ENCODE results near the gene PTPRB.

PTPRB gene

GRCh38 chr12:70645494-70646317 lies 8.5 kb upstream of the PTPRB start:
- DNase-seq: no peak
- H3K9ac ChIP-seq (ENCODE audit: low read depth, low read length): no peak overlapping the region

GRCh38 chr12:70644861-70645260 lies 7.6 kb upstream of the PTPRB start:
- no peak for TF ChIP-seq EZH2 (IDR thresholded peaks at IDR 0.05; ENCODE audit: borderline replicate concordance, low read depth, low read length, severe bottlenecking)
- no peak for TF ChIP-seq CTCF (IDR thresholded peaks at IDR 0.05; ENCODE audit: borderline replicate concordance, extremely low read depth, low read length, poor library complexity, severe bottlenecking)
- Histone ChIP-seq H3K4me2 (ENCODE audit: insufficient read depth, low read length) (no peak overlapping the region), H4K20me1 (ENCODE audit: insufficient read depth, low read length) (no peaks in the 10 kb centered on the region), H3K9me3 (ENCODE audit: insufficient read depth, low read length, severe bottlenecking) (no peaks in the 10 kb centered on the region), H3K27me3 (ENCODE audit: insufficient read depth, low read length, poor library complexity) (no peaks in the 10 kb centered on the region), H3K79me2 (ENCODE audit: insufficient read depth, low read length) (no peaks in the 10 kb centered on the region), H2AFZ (ENCODE audit: low read depth, low read length) (no peak overlapping the region), H3K4me1 (ENCODE audit: insufficient read depth, low read length) (no peaks in the 10 kb centered on the region), H3K9ac (ENCODE audit: low read depth, low read length) (no peak overlapping the region), H3K27ac (ENCODE audit: low read length) (no peak overlapping the region), H3K4me3 (ENCODE audit: low read depth in 1 of 2, low read length in 2 of 2) (no peak overlapping the region), H3K36me3 (ENCODE audit: insufficient read depth, low read length) (no peaks in the 10 kb centered on the region)
- DNase-seq (no peak), ATAC-seq (ENCODE audit: insufficient read depth, low read depth) (no peak)

More at GRCh38 chr12:70645494-70646317, 8.5 kb upstream of the PTPRB start:
- Histone ChIP-seq H3K4me2 (ENCODE audit: insufficient read depth, low read length) (no peak overlapping the region), H3K79me2 (ENCODE audit: insufficient read depth, low read length) (no peaks in the 10 kb centered on the region), H3K27ac (ENCODE audit: low read length) (no peak overlapping the region), H4K20me1 (ENCODE audit: insufficient read depth, low read length) (no peaks in the 10 kb centered on the region), H3K27me3 (ENCODE audit: insufficient read depth, low read length, poor library complexity) (no peaks in the 10 kb centered on the region), H3K36me3 (ENCODE audit: insufficient read depth, low read length) (no peaks in the 10 kb centered on the region), H3K9me3 (ENCODE audit: insufficient read depth, low read length, severe bottlenecking) (no peaks in the 10 kb centered on the region), H2AFZ (ENCODE audit: low read depth, low read length) (no peak overlapping the region), H3K4me3 (ENCODE audit: low read depth in 1 of 2, low read length in 2 of 2) (no peak overlapping the region), H3K4me1 (ENCODE audit: insufficient read depth, low read length) (no peaks in the 10 kb centered on the region)
- TF ChIP-seq EZH2 (IDR thresholded peaks at IDR 0.05; ENCODE audit: borderline replicate concordance, low read depth, low read length, severe bottlenecking) (no peak), CTCF (IDR thresholded peaks at IDR 0.05; ENCODE audit: borderline replicate concordance, extremely low read depth, low read length, poor library complexity, severe bottlenecking) (no peak)
- ATAC-seq (ENCODE audit: insufficient read depth, low read depth): no peak

GRCh38 chr12:70643939-70644338 lies 6.7 kb upstream of the PTPRB start:
- Histone ChIP-seq H3K9ac (ENCODE audit: low read depth, low read length) (no peak overlapping the region), H3K4me3 (ENCODE audit: low read depth in 1 of 2, low read length in 2 of 2) (no peak overlapping the region), H3K9me3 (ENCODE audit: insufficient read depth, low read length, severe bottlenecking) (no peaks in the 10 kb centered on the region), H3K27me3 (ENCODE audit: insufficient read depth, low read length, poor library complexity) (no peaks in the 10 kb centered on the region), H4K20me1 (ENCODE audit: insufficient read depth, low read length) (no peaks in the 10 kb centered on the region), H2AFZ (ENCODE audit: low read depth, low read length) (no peak overlapping the region), H3K79me2 (ENCODE audit: insufficient read depth, low read length) (no peaks in the 10 kb centered on the region), H3K27ac (ENCODE audit: low read length) (no peak overlapping the region), H3K36me3 (ENCODE audit: insufficient read depth, low read length) (no peaks in the 10 kb centered on the region), H3K4me1 (ENCODE audit: insufficient read depth, low read length) (no peaks in the 10 kb centered on the region), H3K4me2 (ENCODE audit: insufficient read depth, low read length) (no peak overlapping the region)
- TF ChIP-seq CTCF (IDR thresholded peaks at IDR 0.05; ENCODE audit: borderline replicate concordance, extremely low read depth, low read length, poor library complexity, severe bottlenecking): no peak
- no peak for TF ChIP-seq EZH2 (IDR thresholded peaks at IDR 0.05; ENCODE audit: borderline replicate concordance, low read depth, low read length, severe bottlenecking)
- ATAC-seq (ENCODE audit: insufficient read depth, low read depth) (no peak), DNase-seq (no peak)

All from DND-41 (cell line).